ENCODE data around the gene SLC15A4. TPM values are rescaled to one million over a fixed set of nuclear protein-coding genes. Genes with fewer than 3 reads are reported as not detected.
A peak's percentile ranks its signal among the peaks of the same experiment; 100 is the strongest.

Gene SLC15A4
- total and polyA plus RNA-seq, 2 of the 13 experiments (the other 11 are each of a cell fraction or from before 2014, with no cell fraction given): 17.3 to 22.7 TPM

DNA sequence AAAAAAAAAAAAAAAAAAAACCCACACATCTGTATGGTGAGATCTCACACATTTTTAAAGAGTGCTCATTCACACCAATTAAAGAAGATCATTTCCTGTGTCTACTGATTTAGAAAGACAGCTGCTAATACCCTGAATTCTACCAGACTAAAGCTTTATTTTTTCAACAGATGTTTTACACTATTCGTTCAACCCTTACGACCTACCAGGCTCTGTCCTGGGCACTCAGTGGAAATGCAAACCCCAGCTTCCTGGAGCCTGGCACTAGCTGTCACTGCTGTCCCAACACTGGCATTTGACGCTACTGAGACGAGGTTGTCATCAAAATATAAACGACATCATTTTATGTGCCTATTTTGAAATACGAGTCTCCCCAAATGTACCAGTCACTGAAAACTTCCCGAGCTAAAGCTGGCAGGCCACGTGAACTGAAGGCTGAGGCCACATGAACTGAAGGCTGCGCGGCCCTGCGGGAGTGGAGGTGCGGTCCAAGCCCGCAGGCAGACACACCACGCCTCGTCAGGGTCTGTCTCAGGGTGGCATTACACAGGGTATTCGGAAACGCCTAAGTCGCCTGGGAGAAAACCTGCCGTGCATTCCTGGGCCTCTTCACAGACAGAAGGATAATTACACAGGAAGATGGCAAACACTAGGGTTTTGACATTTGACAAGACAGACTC is 27.2 kb downstream of the SLC15A4 start:
- H3K9ac ChIP-seq (ENCODE audit: insufficient read depth, low read depth, low read length): no peak overlapping the region
- H3K27me3 ChIP-seq (ENCODE audit: control insufficient read depth in 1 of 2, insufficient read depth in 2 of 2, low read length in 2 of 2): no peaks in the 10 kb centered on the region
- intact Hi-C loops (cut with micrococcal nuclease; ENCODE audit: unreplicated experiment) (no loop called here), in situ Hi-C loops (cut with HindIII; ENCODE audit: extremely low pct_ligation_motif_present, low pct_unique_long_range_greater_than_20kb) (no loop called here)
- no peak overlapping the region for H2AFZ ChIP-seq (ENCODE audit: low read length)
- DNase-seq (ENCODE audit: low spot score): no peak
- H3K9me3 ChIP-seq (ENCODE audit: low read length): no peaks in the 10 kb centered on the region
- no TSS peak for BruUV-seq (replicated peaks)
- no peaks in the 10 kb centered on the region for H3K79me2 ChIP-seq (ENCODE audit: insufficient read depth, low read length)
- 96% methylated on average over 18 of the region's 19 CpGs for WGBS (ENCODE audit: low lambda C conversion rate)
- no peak for FAIRE-seq
- TF ChIP-seq ZNF256 (CRISPR knock-in tag; conservative IDR thresholded peaks at IDR 0.05): no peak
- 0 out of 2 replicates have a peak, but pooled peaks have one; percentile 12 for TF ChIP-seq GABPA (IDR thresholded peaks at IDR 0.05; ENCODE audit: low read depth, low read length)
- no peak for TF ChIP-seq GABPA (CRISPR knock-in tag; IDR thresholded peaks at IDR 0.05; ENCODE audit: low read depth)
- H3K36me3 ChIP-seq (replicated peaks in 1 of 2; ENCODE audit: control insufficient read depth in 1 of 2, insufficient read depth in 2 of 2, low read length in 2 of 2): peaks cover 39 to 76% of the 10 kb centered on the region in 2 experiments
- H4K20me1 ChIP-seq (ENCODE audit: insufficient read depth, low read length): 0 out of 2 replicates have a peak, but pooled peaks cover 6% of the 10 kb centered on the region
- H3K4me1 ChIP-seq (ENCODE audit: insufficient read depth, low read length): no peaks in the 10 kb centered on the region
- no peak overlapping the region for H3K4me3 ChIP-seq (replicated peaks in 1 of 3; ENCODE audit: insufficient read depth in 1 of 3, low read depth in 2 of 3, low read length in 3 of 3)
- H3K4me2 ChIP-seq (ENCODE audit: low read depth, low read length): no peak overlapping the region
- POLR2A ChIA-PET: no interaction called here
- no peak for ATAC-seq
- no peak overlapping the region for H3K27ac ChIP-seq (ENCODE audit: extremely low read length, insufficient read depth, low read length)
- CTCF ChIA-PET (ENCODE audit: low intra/inter-chr PET ratio, low total read pairs): no interaction called here

DNA sequence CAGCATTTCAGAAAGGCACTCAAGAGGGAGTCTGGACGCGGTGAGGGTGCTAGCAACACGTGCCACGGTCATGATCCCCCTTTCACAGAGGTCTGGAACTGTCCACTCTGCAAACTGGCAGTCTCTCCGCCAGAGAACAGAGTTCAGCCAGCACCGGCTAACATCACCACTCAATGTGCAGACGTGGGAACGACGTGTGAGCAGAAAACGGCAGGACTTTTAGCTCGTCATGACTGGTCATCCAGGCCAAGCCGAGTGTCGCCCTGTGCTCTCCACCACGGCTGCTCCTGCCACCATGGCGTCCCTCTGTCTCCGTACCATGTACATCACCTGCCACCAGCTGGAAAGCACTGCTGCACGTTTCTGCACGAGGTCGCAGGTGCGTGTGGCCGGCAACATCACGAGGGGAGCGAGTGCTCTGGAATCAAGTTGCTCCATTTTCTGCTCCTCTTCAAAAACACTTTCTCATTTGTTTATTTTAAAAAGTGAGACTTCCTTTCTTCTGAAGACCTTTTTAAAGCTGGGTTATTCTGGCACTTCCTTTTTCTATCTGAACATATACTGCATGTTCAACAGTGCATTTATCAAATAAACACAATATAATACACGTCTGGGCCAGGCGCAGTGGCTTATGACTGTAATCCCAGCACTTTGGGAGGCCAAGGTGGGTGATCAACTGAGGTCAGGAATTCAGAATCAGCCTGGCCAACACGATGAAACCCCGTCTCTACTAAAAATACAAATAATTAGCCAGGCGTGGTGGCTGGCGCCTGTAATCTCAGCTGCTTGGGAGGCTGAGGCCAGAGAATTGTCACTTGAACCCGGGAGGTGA is 28.0 kb downstream of the SLC15A4 start:
- no peaks in the 10 kb centered on the region for H3K9me3 ChIP-seq (ENCODE audit: low read length)
- CTCF ChIA-PET (ENCODE audit: low intra/inter-chr PET ratio, low total read pairs): no interaction called here
- no peak overlapping the region for H3K4me2 ChIP-seq (ENCODE audit: low read depth, low read length)
- FAIRE-seq (no peak), ATAC-seq (no peak), DNase-seq (ENCODE audit: low spot score) (no peak)
- peaks cover 39 to 68% of the 10 kb centered on the region in 2 experiments for H3K36me3 ChIP-seq (replicated peaks in 1 of 2; ENCODE audit: control insufficient read depth in 1 of 2, insufficient read depth in 2 of 2, low read length in 2 of 2)
- no peak overlapping the region for H3K9ac ChIP-seq (ENCODE audit: insufficient read depth, low read depth, low read length)
- 93% methylated on average over 28 of the region's 30 CpGs for WGBS (ENCODE audit: low lambda C conversion rate)
- H4K20me1 ChIP-seq (ENCODE audit: insufficient read depth, low read length): 0 out of 2 replicates have a peak, but pooled peaks cover 3% of the 10 kb centered on the region
- H3K4me3 ChIP-seq (replicated peaks in 1 of 3; ENCODE audit: insufficient read depth in 1 of 3, low read depth in 2 of 3, low read length in 3 of 3): no peak overlapping the region
- no peak overlapping the region for H3K27ac ChIP-seq (ENCODE audit: extremely low read length, insufficient read depth, low read length)
- in situ Hi-C loops (cut with HindIII; ENCODE audit: extremely low pct_ligation_motif_present, low pct_unique_long_range_greater_than_20kb): no loop called here
- no peaks in the 10 kb centered on the region for H3K27me3 ChIP-seq (ENCODE audit: control insufficient read depth in 1 of 2, insufficient read depth in 2 of 2, low read length in 2 of 2)
- H3K79me2 ChIP-seq (ENCODE audit: insufficient read depth, low read length): no peaks in the 10 kb centered on the region
- intact Hi-C loops (cut with micrococcal nuclease; ENCODE audit: unreplicated experiment): no loop called here
- no TSS peak for BruUV-seq (replicated peaks)
- H2AFZ ChIP-seq (ENCODE audit: low read length): no peak overlapping the region
- no peaks in the 10 kb centered on the region for H3K4me1 ChIP-seq (ENCODE audit: insufficient read depth, low read length)
- POLR2A ChIA-PET: no interaction called here
- TF ChIP-seq MYC (CRISPR knock-in tag; IDR thresholded peaks at IDR 0.05; ENCODE audit: borderline replicate concordance): no peak
- no peak for TF ChIP-seq ZNF790 (CRISPR knock-in tag; IDR thresholded peaks at IDR 0.05; ENCODE audit: borderline replicate concordance)
- no peak for TF ChIP-seq DMAP1 (CRISPR knock-in tag; IDR thresholded peaks at IDR 0.05)
- TF ChIP-seq ZNF337 (CRISPR knock-in tag; IDR thresholded peaks at IDR 0.05; ENCODE audit: borderline replicate concordance, low read depth): no peak
- TF ChIP-seq, protein P1, sequence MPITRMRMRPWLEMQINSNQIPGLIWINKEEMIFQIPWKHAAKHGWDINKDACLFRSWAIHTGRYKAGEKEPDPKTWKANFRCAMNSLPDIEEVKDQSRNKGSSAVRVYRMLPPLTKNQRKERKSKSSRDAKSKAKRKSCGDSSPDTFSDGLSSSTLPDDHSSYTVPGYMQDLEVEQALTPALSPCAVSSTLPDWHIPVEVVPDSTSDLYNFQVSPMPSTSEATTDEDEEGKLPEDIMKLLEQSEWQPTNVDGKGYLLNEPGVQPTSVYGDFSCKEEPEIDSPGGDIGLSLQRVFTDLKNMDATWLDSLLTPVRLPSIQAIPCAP (CRISPR knock-in tag; IDR thresholded peaks at IDR 0.05; ENCODE audit: low read depth): no peak
- TF ChIP-seq NAIF1 (CRISPR knock-in tag; IDR thresholded peaks at IDR 0.05; ENCODE audit: borderline replicate concordance): no peak
- no peak for TF ChIP-seq PAX8 (CRISPR knock-in tag; IDR thresholded peaks at IDR 0.05; ENCODE audit: borderline replicate concordance)
- no peak for TF ChIP-seq ZNF772 (CRISPR knock-in tag; IDR thresholded peaks at IDR 0.05)
- TF ChIP-seq ZMYM2 (CRISPR knock-in tag; IDR thresholded peaks at IDR 0.05): no peak
- TF ChIP-seq SP5 (CRISPR knock-in tag; IDR thresholded peaks at IDR 0.05; ENCODE audit: borderline replicate concordance, low read depth): no peak
- TF ChIP-seq, protein P2, sequence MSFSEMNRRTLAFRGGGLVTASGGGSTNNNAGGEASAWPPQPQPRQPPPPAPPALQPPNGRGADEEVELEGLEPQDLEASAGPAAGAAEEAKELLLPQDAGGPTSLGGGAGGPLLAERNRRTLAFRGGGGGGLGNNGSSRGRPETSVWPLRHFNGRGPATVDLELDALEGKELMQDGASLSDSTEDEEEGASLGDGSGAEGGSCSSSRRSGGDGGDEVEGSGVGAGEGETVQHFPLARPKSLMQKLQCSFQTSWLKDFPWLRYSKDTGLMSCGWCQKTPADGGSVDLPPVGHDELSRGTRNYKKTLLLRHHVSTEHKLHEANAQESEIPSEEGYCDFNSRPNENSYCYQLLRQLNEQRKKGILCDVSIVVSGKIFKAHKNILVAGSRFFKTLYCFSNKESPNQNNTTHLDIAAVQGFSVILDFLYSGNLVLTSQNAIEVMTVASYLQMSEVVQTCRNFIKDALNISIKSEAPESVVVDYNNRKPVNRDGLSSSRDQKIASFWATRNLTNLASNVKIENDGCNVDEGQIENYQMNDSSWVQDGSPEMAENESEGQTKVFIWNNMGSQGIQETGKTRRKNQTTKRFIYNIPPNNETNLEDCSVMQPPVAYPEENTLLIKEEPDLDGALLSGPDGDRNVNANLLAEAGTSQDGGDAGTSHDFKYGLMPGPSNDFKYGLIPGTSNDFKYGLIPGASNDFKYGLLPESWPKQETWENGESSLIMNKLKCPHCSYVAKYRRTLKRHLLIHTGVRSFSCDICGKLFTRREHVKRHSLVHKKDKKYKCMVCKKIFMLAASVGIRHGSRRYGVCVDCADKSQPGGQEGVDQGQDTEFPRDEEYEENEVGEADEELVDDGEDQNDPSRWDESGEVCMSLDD (CRISPR knock-in tag; IDR thresholded peaks at IDR 0.05; ENCODE audit: borderline replicate concordance): no peak
- no peak for TF ChIP-seq RELA (CRISPR knock-in tag; IDR thresholded peaks at IDR 0.05)
